HG02852 (cell line): ENCODE data around the gene PRIMA1.

Source experiments
- ATAC-seq: cut with Tn5 transposase; IDR thresholded peaks from one replicate; pipeline ENCODE4 v1.9.1; 2021; ENCODE audit warnings: mild to moderate bottlenecking, moderate library complexity; ENCODE audit not compliant: unreplicated experiment

The PRIMA1 gene

DNA sequence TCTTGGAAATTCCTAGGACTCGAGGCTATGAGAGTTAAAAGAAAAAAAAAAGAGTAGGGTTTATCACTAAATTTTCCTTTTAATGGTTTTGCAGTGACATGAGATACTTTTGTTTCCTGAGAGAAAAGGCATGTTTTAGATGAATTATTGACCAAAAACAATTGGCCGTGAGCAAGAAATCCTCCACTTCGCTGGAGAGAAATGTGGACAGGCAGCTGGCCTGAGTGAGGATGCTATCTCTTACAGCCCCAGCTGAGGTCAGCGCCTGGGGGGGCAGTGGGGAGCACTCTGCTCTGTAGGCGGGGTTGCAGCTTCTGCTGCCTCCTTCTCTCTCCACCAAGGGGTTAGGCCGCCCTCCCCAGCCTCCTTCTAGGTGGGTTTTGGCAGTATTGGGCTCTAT is 54.7 kb downstream of the PRIMA1 start:
- no peak for ATAC-seq

DNA sequence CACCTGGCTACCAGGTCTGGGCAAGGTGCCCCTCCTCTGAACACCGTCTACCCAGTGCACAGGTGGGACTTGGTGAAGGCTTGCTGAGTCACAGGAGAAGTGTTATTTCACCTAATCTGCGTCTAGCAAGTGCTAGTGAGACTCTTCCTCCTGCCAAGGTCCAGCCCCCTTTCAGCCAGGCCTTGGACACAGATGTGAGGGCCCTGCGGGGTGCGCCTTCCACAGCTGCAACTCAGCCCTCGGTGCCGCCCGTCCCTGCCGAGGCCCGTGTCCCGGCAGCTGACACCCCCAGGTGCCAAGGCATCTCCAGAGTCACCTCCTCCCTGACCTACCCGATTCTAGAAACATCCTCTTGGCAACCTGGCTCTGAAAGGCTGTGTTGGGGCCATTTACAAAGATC is 55.1 kb downstream of the PRIMA1 start:
- no peak for ATAC-seq

DNA sequence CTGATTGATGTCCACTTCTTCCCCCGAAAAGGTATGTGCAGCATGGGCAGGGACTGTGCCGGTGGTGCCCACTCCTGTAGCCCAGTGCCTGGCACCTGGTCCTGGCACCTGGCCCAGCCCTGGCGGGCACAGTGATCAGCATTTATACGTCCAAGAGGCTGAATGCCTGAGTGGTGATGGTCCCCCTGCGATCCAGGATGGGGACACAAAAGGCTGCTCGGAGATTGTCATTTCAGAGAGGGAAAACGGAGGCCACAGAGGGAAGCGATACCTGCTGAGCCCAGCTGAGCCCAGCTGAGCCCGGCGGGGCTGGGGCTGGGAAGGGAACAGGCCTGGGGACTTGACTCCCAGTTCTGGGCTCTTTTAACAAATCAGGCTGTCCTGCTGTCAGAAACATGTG is 55.8 kb downstream of the PRIMA1 start:
- ATAC-seq = no peak

- ATAC-seq = no peak
Measured at GRCh38 chr14:93731753-93732152, 56.5 kb downstream of the PRIMA1 start.

DNA sequence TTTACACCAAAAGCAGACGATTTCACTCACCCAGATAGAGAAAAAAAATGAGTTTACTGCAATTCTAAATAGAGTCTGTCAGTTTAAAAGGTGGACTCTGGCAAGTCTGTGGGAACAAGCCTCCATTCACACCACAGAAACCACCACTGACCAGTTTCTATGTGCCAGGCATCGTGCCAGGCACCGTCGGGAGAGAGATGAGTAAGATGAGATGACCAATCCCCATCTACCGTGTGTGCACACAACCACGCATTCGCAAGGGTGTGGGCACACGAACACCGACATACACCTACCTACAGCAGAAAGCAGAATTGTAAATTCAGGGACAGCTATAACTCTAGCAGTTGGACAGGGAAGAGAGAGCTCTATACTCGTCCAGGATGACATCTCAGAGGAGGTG is 58.3 kb downstream of the PRIMA1 start:
- no peak for ATAC-seq

GRCh38 chr14:93728651-93729016 is 59.7 kb downstream of the PRIMA1 start:
- ATAC-seq = no peak

GRCh38 chr14:93727917-93728650 is 60.2 kb downstream of the PRIMA1 start:
- no peak for ATAC-seq

DNA sequence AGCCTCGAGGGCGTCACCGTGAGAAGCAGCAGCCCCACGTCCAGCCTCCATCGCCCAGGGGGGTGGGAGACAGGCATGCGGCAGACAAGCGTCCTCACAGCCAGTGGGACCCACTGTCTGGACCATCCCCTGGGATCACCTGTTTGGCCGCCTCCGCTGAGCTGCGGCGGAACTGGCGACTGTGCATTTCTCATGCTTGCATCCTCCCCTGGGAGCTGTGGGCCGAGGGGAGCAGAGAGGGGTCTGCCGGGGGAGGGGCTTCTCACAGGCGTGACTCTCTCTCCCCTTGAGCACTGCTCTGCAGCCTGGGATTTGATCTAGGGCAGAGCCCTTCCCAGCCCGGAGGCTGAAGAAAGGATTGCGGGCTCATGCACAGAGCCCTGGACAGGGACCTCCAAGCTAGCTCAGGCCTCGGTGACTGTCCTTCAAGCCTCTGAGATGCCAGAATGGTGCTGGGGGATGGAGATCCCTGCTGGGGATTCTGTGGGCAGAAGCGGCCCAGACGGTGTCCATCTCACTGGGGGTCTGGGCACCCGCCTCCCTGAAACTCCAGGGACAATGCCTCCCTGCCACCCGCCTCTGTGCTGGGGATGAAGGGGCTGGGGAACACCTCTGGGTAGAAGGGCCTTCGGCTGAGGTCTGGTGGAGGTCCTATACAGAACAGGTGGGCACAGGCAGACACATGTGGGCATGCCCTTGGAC is 61.1 kb downstream of the PRIMA1 start:
- no peak for ATAC-seq

- no peak for ATAC-seq
Measured at GRCh38 chr14:93725993-93726392, 62.3 kb downstream of the PRIMA1 start.

DNA sequence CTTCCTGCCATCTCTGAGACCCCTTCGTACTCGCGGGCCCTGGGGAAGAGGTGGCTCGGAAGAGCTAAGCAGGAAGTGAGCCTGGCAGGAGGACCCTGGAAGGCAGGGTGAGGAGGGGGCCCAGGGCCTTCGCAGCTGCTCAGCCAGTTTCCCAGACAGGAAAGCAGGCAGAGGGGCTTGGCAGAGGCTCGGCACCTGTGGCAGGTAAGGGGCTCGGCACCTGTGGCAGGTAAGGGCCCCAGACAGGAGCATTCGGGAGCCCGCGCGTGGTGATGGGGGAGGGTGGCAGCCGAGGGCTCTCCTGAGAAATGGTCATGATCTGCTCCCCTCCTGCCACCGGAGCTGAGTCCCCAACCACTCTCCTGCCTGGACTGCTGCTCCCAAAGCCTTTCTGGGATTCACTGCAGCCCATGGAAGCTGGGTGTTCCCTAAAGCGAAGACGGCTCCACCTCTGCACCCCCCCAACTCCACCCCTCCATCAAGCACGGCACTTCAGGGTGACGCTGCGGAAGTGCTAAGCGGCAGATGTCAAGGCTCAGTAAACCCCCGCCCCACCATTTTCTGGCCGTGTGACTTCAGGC is 63.2 kb downstream of the PRIMA1 start:
- no peak for ATAC-seq

DNA sequence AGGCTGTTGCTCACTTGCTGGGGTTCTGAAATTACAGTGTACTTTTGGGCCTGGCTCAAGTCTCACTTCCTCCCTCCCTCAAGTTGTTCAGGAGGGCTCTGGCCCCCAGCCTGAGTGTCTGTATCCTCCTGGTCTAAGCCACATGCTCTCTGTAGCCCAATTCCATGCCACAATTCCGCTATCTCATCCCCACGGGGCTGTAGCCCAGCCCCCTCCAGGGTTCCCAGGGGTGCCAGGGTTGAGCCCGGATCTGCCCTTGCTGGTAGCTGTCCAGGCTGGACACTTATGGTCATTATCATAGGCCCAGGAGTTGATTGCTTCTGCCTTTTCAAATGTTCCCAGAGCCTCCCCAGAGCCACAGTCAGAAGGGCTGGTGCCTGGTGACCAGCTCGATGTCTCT is 65.3 kb downstream of the PRIMA1 start:
- no peak for ATAC-seq

GRCh38 chr14:93720981-93721483 is 67.3 kb downstream of the PRIMA1 start:
- no peak for ATAC-seq

- no peak for ATAC-seq
Measured at GRCh38 chr14:93720076-93720815, 68.0 kb downstream of the PRIMA1 start.

DNA sequence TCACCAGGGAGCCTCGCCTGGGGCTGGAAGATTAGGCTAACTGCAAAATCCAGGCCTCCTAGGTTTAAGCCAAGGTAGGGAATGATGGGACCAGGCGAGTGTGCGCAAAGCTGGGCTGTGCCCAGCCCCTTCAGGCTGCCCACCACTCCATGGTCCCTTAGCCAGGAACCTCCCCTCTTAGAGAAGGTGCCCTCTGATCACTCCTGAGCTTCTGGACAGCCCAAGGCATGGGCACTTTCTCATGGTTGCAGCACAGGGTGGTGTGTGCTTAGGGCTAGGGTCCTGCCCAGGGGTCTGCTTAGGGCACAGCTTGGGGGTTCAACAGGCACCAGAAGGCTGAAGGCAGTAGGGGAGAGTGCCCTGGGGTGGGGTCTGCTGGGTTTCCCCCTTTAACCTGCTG is 69.0 kb downstream of the PRIMA1 start:
- no peak for ATAC-seq

DNA sequence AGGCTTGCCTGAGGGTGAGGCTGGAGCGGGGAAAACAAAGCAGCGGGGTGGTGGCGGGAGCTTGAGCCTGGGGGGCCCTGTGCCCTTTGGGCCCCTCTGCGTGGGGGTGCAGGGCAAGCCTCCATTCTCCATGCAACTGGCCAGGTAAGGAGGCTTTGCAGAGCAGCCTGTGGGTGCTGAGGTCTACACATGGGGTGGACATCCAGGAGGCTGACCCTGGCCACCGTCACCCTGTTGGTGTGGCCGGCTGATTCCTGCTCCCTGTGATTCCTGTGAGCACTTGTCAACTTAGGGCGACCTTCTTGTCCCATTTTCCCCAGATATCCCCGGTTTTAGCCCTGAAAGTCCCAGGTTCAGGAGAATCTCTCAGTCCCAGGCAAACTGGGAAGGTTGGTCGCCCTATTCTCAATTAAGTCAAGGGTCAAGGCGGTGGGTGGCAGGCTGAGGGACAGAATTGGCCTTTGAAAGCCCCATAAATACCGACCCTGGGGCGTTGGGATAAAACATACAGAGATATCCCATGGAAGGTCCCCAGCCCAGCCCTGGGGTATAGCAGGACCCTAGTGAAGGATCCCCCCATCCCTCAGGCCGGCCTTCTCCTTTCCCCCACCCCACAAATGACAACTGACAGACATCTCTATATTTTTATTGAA is 70.5 kb downstream of the PRIMA1 start:
- no peak for ATAC-seq

- no peak for ATAC-seq
Measured at GRCh38 chr14:93716746-93717667, 71.3 kb downstream of the PRIMA1 start.

- ATAC-seq = no peak
Measured at GRCh38 chr14:93716002-93716745, 72.1 kb downstream of the PRIMA1 start.

- no peak for ATAC-seq
Measured at GRCh38 chr14:93715279-93715927, 72.9 kb downstream of the PRIMA1 start.

DNA sequence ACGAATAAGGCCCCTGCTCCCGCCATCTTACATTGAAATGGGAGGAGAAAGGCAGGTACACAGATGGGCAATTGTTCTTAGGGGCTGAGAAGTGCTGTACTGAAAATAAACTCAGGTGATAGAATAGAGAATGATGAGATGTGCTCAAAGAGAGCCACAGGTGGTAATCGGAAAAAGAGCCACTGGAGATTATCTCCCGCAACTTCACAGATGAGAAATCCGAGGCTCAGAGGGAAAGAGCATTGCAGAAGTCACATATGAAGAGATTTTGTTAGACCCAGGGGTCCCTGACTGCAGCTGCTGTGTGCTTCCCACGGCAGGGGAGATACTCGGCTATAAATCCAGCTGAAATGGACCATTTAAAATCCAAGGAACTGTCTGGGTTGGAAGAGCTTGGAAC is 73.7 kb downstream of the PRIMA1 start:
- no peak for ATAC-seq
